ENCODE measurements around the gene CTDSP2.

DNA sequence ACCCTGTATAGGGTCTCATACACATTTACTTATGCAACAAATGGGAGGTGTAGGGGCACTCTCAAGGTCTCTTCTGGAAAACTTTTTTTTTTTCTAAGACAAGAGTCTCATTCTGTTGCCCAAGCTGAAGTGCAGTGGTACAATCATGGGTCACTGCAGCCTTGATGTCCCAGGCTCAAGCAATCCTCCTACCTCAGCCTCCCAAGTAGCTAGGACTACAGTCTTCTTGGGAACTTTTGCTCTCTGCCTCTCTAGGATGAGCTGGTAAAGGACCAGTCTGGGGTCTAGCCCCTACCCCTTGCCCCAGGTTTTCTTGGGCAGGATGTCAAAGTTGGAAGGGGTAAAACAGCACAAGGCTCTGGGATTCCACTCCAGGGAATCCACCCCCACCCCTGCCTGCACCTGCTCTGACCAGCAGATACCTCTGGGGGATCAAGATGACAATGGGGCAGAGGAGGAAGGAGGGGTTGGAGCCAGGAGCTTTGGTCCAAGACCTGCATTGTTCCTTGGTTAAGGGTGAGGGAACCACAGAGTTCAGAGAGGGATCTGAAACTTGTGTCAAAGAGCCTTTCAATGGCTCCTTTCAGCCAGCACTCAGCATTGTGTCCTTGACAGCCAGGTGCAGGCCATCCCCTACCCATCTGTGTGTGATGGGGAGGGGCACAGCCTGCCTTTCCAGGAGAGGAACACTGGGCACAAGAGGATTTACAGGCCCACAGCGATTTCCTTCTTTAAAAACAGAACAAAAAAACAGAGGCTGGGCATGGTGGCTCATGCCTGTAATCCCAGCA lies 12.2 kb downstream of the CTDSP2 start:
- TF ChIP-seq, protein P1, sequence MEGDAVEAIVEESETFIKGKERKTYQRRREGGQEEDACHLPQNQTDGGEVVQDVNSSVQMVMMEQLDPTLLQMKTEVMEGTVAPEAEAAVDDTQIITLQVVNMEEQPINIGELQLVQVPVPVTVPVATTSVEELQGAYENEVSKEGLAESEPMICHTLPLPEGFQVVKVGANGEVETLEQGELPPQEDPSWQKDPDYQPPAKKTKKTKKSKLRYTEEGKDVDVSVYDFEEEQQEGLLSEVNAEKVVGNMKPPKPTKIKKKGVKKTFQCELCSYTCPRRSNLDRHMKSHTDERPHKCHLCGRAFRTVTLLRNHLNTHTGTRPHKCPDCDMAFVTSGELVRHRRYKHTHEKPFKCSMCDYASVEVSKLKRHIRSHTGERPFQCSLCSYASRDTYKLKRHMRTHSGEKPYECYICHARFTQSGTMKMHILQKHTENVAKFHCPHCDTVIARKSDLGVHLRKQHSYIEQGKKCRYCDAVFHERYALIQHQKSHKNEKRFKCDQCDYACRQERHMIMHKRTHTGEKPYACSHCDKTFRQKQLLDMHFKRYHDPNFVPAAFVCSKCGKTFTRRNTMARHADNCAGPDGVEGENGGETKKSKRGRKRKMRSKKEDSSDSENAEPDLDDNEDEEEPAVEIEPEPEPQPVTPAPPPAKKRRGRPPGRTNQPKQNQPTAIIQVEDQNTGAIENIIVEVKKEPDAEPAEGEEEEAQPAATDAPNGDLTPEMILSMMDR (IDR thresholded peaks at IDR 0.05; ENCODE audit: control extremely low read depth in 1 of 3, insufficient read depth in 1 of 3, low read depth in 1 of 3, low read length in 3 of 3): no peak
- TF ChIP-seq EZH2 (IDR thresholded peaks at IDR 0.05; ENCODE audit: low read depth, low read length, severe bottlenecking) (no peak), MAX (IDR thresholded peaks at IDR 0.05) (no peak), ATF3 (IDR thresholded peaks at IDR 0.05; ENCODE audit: insufficient read depth, low read depth, low read length) (no peak), CEBPB (IDR thresholded peaks at IDR 0.05; ENCODE audit: low read depth, low read length) (no peak), EP300 (IDR thresholded peaks at IDR 0.05; ENCODE audit: borderline replicate concordance in 1 of 2, low read depth in 2 of 2, low read length in 2 of 2) (no peak), TCF12 (IDR thresholded peaks at IDR 0.05; ENCODE audit: low read depth, low read length) (no peak), POLR2A (IDR thresholded peaks at IDR 0.05; ENCODE audit: control extremely low read depth in 1 of 2, low read depth in 2 of 2, low read length in 2 of 2) (no peak), ZNF274 (IDR thresholded peaks at IDR 0.05; ENCODE audit: borderline replicate concordance, extremely low read depth, low read length) (no peak), GABPA (IDR thresholded peaks at IDR 0.05; ENCODE audit: borderline replicate concordance, insufficient read depth, low read length) (no peak), TEAD4 (IDR thresholded peaks at IDR 0.05; ENCODE audit: low read depth, low read length) (no peak), POLR2AphosphoS5 (IDR thresholded peaks at IDR 0.05; ENCODE audit: low read depth, low read length) (no peak), CHD2 (IDR thresholded peaks at IDR 0.05; ENCODE audit: low read length) (no peak), SP1 (IDR thresholded peaks at IDR 0.05; ENCODE audit: low read depth, low read length) (no peak)

Measured in H1 (cell line).